ENCODE data around the gene EXOC6.

EXOC6 gene

GRCh38 chr10:93027508-93027907 is 179.2 kb downstream of the EXOC6 start:
- DNase-seq (ENCODE audit: low spot score) = no peak

- DNase-seq (ENCODE audit: low spot score) = peak; percentile 21
Observed at GRCh38 chr10:93028883-93029282, 180.6 kb downstream of the EXOC6 start.

DNA sequence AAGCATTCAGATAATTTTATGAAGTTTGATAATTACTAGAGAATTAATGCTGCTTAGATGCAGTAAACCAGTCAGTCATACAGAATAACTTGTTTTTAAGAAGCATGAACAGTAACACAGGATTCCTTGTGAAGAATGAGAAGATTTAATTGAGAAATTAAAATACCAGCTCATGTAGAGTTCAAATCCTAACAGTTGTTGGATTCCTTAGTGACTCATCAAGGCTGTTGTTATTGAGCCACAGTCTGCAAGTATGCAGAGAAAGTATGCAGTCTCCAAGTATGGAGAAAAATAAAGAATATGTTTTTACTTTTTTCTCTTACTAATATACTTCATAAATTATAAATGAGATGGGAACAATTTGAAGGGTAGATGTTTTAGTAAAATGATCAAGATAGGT is 182.1 kb downstream of the EXOC6 start:
- peak; percentile 21 for DNase-seq (ENCODE audit: low spot score)

- no peak for DNase-seq (ENCODE audit: low spot score)
Observed at GRCh38 chr10:93032105-93032808, 183.9 kb downstream of the EXOC6 start.

GRCh38 chr10:93032809-93033137 is 184.5 kb downstream of the EXOC6 start:
- DNase-seq (ENCODE audit: low spot score) = no peak

DNA sequence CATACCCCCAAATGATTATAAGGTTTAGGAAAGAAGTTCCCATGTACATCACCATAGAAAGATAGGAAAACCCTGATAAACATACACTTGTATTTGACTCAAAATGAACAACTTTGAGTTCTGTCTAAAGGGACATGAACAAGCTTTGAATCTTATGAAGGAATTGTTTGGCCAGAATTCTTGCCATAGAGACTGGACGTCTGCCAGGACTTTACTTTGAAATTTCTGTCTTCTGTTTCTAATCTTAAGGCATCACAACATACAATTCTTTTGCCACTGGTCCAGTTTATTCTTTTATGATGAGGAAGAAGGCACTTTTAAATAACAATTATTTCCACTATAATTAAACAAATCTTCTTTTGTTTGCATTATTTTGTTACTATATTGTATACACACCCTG is 186.1 kb downstream of the EXOC6 start:
- DNase-seq (ENCODE audit: low spot score) = no peak

GRCh38 chr10:93039110-93039509 is 190.8 kb downstream of the EXOC6 start:
- DNase-seq (ENCODE audit: low spot score) = no peak

- peak; percentile 14 for DNase-seq (ENCODE audit: low spot score)
Observed at GRCh38 chr10:93039721-93040120, 191.4 kb downstream of the EXOC6 start.

- no peak for DNase-seq (ENCODE audit: low spot score)
Observed at GRCh38 chr10:93054486-93054885, 206.2 kb downstream of the EXOC6 start.

GRCh38 chr10:93058139-93058538 is 209.8 kb downstream of the EXOC6 start:
- DNase-seq (ENCODE audit: low spot score) = no peak

DNA sequence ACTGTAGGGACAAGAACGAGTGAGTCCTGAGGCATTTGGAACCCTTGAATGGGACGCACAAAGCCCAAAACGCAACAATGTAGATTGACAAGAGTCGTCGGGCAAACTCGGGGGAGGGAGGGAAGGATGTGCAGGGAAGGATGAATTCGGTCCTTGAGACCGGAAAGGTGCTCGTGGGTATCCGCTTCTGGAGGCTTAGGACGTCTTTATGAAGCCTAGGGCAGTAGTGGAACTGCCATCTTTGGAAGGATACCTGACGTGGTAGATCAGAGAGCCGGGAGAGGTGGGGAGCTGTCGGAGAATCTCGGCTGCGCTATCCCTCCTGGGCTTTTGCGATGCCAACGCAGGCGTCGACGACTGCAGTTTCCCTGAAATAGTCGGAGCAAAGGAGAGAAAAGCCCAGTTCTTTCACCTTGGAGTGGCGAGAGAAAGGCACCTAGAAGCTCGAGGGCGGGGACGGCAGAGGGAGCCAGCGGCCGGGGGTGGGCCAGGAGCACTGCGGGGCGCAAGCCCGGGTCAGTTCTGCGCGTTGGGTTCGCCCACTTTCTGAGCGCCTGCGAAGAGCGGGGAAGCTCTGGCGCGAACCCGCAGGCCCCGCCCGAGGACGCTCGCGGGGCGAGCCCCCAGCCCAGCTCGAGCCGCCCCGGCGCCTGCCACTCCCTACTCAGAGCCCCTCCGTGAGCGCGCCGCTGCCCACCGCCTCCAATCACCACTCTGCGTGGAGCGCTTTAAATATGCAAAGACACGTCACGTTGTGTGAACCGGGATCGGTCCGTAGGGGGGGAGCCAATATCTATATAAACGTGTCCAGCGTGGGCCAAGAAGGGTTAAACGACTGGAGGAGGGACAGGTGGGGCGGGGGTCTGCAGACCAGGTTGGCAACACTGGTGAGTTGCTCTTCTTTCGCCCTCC is 211.9 kb downstream of the EXOC6 start, which contains the start of gene CYP26C1:
Gene CYP26C1, plus strand, starts transcription at position 824 of the 912 bp plus-strand sequence. CDS start 466 bp downstream, outside the sequence.
- DNase-seq (ENCODE audit: low spot score) = no peak

DNA sequence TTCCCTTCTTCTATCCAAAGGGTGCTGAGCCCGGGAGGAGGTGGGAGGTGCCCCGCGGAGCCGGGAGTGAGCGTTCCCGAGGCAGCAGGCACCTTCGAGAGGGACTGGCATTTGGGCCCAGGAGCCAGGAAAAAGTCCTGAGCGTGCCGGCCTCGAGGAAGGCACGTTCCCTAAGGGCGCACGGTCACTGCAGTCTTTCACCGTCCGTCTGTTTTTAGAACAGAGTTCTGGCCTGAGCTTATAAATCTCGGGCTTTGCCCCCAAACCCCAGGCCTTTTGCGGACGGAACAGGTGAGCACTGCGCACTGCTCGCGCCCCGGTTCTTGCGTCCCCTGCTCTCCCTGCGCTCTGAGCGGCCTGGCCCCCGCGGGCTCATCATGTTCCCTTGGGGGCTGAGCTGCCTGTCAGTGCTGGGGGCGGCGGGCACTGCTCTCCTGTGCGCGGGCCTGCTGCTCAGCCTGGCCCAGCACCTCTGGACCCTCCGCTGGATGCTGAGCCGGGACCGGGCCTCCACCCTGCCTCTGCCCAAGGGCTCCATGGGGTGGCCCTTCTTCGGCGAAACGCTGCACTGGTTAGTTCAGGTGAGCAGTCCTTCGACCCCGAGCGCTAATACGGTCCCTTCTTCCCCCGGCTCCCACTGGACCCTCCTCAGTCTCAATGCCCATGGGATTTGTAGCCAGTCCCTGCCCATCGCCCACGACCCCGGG is 212.7 kb downstream of the EXOC6 start:
- no peak for DNase-seq (ENCODE audit: low spot score)

GRCh38 chr10:93061594-93062513 is 213.5 kb downstream of the EXOC6 start:
- no peak for DNase-seq (ENCODE audit: low spot score)

DNA sequence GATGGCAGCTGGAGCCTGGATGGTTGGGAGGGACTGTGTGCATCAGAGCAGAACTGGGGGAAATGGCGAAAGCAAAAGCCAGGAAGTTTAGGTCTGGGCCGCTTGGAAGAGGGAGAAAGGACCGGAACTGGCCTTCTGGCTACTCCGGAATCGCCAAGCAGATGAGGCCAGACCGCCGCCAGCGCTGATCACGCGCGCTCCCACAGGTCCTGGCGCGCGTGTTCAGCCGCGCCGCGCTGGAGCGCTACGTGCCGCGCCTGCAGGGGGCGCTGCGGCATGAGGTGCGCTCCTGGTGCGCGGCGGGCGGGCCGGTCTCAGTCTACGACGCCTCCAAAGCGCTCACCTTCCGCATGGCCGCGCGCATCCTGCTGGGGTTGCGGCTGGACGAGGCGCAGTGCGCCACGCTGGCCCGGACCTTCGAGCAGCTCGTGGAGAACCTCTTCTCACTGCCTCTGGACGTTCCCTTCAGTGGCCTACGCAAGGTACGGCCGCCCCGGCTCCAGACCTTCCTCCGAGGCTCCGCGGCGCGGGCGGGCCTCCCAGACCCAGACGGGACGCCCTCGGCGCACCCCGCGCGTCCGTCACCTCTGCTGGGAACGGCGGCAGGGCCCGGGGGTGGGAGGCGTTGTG is 214.3 kb downstream of the EXOC6 start:
- no peak for DNase-seq (ENCODE audit: low spot score)

- no peak for DNase-seq (ENCODE audit: low spot score)
Observed at GRCh38 chr10:93063144-93063976, 215.0 kb downstream of the EXOC6 start.

GRCh38 chr10:93063977-93064660 is 215.8 kb downstream of the EXOC6 start:
- DNase-seq (ENCODE audit: low spot score) = no peak

GRCh38 chr10:93064874-93065660 is 216.7 kb downstream of the EXOC6 start:
- DNase-seq (ENCODE audit: low spot score) = no peak

DNA sequence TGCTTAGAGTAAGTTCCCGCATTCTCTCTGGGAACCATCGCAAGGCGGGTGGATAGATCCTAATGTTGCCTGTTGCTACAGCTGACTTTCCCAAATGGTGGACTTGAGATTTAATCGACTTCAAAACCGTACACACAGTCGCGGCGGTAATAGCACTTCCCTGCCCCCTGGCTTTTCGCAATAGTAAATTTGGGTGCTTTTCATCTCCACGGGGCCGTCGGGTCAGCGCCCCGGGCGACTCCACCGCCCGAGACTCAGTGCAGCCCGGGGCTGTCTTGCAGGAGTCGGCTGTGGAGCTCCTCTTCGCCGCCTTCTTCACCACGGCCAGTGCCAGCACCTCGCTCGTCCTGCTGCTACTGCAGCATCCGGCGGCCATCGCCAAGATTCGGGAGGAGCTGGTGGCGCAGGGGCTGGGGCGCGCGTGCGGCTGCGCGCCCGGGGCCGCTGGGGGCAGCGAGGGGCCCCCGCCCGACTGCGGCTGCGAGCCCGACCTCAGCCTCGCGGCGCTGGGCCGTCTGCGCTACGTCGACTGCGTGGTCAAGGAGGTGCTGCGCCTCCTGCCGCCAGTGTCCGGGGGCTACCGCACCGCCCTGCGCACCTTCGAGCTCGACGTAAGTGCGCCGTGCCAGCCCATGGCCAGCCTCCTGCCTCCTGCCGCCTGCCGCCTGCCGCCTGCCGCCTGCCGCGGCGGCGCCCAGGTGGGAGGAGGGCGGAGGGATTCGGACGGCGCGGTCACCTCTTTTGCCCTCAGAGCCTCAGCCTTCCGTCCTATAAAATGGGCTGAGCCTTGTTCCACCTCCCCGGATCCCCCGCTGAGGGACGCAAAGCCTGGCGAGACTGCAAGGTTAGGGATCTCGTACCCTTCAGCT is 217.6 kb downstream of the EXOC6 start:
- no peak for DNase-seq (ENCODE audit: low spot score)

Data from RKO (cell line).